Measurements from ENCODE around the gene STX1A.

DNA sequence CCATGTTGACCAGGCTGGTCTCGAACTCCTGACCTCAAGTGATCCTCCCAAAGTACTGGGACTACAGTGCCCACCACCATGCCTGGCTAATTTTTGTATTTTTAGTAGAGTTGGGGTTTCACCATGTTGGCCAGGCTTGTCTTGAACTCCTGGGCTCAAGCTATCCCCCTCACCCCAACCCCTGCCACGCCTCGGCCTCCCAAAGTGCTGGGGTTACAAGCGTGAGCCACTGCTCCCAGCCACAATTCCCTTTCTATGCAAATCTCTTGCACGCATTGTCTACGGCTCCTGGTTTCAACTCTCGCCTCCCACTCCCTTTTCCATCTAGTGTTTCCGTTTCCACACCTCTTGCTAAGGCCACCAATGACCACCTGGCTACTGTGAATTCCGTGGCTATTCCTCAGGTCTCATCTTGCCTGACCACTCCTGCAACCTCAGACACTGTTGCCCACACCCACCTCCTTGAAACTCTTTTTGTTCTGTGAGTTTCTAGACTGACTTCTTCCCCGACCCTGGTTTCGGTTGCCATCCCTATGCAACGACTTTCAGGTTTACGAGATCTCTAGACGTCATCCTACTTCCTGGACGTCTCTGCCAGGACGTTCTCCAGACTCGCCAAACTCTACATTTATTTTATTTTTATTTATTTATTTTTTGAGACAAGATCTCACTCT lies 47.2 kb upstream of the STX1A start:
- TF ChIP-seq, protein P1, sequence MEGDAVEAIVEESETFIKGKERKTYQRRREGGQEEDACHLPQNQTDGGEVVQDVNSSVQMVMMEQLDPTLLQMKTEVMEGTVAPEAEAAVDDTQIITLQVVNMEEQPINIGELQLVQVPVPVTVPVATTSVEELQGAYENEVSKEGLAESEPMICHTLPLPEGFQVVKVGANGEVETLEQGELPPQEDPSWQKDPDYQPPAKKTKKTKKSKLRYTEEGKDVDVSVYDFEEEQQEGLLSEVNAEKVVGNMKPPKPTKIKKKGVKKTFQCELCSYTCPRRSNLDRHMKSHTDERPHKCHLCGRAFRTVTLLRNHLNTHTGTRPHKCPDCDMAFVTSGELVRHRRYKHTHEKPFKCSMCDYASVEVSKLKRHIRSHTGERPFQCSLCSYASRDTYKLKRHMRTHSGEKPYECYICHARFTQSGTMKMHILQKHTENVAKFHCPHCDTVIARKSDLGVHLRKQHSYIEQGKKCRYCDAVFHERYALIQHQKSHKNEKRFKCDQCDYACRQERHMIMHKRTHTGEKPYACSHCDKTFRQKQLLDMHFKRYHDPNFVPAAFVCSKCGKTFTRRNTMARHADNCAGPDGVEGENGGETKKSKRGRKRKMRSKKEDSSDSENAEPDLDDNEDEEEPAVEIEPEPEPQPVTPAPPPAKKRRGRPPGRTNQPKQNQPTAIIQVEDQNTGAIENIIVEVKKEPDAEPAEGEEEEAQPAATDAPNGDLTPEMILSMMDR (IDR thresholded peaks at IDR 0.05): no peak
- TF ChIP-seq POLR2AphosphoS5 (IDR thresholded peaks at IDR 0.05) (peak in 2 of 3 donors; percentile 30 to 54), EP300 (IDR thresholded peaks at IDR 0.05; ENCODE audit: low read depth) (no peak)
